Mucosa of gallbladder (tissue), 1 donor: ENCODE results near the gene SHISA8. TPM values are rescaled to one million over a fixed set of nuclear protein-coding genes. Genes with fewer than 3 reads are reported as not detected.

Source experiments
- DNase-seq: peaks from one replicate; pipeline ENCODE4 v3.0.0-alpha.2; 2020; ENCODE audit warnings: low spot score
- total RNA-seq: library from RNA; stranded (reverse); gene quantifications from one replicate; pipeline ENCODE4 v1.2.1, GENCODE V29; 2021
- donor health status: DM: no; HTN: no; CAD: no.

The SHISA8 gene
- total RNA-seq, 1 donor from 2014 or later = 1.4 TPM

DNA sequence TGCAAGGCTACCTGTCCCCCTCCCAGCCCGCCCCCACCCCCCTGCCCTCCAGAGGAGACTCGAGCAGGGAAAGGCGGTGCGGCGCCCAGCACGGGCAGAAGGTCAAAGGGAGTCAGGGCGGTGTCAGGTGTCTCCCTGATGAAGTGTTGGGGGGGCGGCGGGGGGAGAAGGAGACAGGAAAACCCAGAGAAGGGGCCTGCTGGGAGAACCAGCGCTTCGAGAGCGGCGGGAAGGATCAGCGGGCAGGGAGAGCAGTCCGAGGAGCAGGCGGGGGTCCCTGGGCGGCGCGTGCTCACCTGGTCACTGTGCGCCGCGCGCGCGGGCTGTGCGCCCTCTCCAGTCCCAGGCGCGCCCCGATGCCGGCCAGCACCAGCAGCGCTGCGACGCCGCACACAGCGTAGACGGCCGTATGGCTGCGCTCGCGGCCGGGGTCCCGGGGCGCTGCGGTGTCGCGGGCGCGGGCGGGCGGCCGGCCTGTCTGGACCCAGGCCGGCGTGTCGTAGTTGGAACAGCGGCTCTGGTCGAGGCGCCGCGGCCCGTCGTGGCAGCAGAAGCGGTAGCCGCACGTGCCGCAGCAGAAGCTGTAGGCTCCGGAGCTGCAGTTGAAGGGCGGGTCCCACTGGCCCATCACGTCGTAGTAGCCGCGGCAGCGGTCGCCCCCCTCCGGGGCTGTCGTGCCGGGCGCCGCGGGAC lies 886 bp downstream of the SHISA8 start:
- DNase-seq = no peak

DNA sequence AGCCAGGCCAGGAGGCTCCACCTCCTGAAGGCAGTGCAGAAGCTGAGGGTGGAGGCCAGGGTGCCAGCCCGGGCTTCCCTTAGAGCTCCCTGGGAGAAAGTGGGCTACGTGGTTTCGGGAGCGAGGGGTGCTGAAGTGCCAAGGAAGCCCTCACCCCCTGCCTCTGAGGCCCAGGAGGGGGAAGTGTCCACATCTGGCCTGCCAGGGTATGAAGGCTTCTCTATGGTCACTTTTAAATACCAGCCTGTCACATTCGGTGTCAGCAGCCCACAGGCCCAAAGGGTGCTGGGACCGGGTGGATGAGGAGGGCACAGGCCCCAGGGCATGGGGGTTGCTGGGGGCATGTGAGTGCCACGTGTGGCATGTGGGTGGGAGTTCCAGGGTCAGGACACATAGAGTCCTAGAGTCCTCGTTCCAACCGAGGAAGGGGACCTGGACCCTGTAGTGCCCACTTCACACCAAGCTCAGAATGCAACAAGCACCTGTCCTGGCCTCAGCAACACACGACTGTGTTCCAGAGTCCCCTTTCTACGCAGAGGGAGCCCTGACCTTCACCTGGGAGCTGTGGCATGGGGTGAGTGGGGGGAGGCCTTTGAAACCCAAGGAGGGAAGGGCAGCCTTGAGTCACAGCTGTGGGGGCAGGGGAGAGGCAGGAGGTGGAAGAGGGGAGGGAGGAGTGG lies 1.7 kb downstream of the SHISA8 start:
- no peak for DNase-seq

DNA sequence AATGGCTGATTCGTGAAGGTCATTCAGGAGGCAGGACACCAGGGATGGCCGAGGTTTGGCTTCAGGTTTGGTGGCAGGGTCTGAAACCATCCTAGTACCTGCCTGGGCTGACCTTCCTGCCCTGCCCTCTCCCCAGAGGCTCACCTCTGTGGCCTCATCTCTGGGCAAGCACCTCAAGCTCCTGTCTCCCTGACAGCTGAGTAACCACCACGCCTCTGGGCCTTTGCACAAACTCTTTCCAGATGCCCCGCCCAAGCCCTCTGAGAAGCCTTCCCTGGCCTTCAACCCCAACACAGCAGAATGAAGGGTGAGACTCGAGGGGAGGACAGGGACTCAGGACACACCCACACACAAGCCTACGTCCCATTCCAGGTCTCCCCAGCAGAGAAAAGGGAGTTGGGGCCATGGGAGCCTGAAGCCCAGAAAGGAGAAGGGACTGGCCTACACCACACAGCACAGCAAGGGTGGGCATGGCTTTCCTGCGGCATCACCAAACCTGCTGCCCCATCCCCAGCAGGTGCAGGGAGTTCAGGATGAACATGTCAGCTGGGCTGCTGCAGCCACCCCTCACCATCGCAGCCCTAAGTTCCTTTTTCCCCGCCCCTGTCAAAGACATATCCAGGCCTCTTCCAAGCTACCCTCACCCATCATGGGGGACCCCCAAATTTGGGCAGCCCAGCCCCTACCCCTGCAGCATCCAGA lies 2.4 kb downstream of the SHISA8 start:
- no peak for DNase-seq

DNA sequence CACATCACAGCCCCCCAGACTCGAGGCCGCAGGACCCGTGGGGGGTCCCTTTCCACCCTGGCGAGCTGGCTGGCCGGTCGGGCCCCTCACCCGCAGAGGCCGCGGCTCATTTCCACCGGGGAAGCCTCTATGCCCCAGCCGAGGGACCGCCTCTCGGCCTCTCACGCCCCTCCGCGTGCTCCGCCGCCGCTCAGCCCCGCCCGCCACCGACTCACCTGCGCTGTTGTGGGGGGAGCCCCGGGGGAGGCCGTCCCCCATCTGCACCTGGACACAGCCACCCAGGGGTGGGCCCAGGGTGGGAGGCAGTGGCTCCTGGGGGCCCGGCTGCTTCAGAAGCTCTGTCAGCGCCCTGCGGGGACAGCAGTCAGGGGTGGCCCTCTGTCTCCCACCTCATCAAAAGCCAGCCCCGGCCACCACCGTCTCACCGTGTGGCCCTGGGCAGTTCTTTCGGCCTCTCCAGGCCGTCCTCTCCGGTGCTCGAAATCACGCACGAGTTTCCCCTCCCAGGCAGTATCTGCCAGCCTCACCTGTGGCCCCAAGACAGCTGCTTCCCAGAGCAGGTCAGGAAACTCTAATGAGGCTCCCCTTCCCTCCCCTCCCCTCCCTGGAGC lies 3.8 kb downstream of the SHISA8 start:
- no peak for DNase-seq

DNA sequence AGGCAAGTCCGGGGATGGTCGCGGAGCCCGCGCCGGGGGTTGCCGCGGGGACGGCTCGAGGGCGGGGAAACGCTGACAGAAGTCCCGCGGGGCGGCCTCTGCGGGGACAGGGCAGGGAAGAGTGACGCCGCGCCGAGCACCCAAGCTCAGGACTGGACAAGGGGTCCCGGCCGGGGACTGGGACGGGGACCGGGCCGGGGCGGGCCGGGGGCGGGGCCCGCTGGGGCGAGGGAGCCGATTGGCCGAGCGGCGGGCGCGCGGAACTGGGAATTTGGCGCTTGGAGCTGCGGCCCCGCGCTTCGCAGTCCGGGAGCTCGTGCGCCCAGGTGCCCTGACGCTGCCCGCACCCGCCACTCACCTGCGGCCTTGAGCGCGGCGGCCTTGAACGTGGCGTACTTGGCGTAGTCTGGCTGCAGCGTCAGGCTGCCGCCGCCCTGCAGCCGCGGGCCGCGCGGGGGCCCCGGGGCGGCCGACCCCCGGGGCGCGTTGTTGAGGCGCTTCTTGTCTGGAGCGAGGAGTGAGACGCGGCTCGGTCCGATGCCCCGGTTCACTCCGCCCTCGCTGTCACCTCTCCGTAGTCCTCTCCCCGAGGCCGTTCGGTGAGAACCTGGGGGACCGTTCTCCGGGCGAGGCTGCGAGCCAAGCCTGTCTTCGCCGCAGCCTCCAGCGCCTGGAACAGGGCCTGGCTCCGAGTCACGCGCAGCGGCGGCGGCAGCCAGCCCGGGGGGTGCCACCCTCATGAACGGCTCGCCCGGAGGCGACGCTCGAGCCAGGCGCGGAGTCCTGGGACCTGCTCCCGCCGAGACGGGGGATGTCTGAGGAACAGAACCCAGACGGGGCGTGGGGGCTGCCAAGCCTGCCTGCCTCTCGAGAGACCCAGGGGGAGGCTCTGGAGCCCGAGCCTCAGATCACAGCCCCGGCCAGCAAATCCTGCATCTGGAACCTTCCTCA lies 4.5 kb downstream of the SHISA8 start:
- peak; percentile 30 for DNase-seq

DNA sequence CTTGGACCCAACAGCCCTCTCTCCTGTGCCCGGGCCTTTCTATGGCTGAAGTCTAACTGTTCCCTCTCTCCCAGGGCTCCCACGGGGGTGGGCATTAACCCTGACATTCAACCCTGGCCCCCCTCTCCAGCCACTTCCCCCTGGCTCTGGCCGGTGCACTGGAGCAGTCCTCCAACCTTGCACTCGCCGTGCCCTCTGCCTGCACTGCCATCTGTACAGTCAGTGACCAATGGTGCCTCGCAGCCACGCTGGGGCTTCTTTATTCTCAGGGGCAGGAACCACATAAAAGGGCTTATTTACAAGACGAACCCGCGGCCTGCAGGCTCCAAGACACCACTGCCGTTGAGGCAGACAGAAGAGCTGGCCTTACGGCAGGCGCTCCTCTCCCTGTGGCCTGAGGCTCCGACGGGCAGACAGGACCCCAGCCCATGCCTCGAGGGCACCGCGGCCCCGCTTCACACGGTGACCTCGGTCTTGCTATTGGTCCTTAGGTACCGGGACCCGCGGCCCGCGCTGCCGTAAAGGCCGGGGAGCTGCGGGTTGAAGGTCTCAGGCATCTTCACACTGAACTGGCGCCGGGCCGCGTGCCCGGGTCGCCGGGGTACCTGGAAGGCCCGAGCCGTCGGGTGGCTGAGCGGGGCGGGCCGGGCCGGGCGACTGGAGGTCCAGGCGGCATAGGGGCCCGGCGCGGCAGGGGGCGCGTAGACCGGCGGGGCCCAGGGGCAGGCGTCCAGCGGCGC lies 5.4 kb downstream of the SHISA8 start:
- no peak for DNase-seq

DNA sequence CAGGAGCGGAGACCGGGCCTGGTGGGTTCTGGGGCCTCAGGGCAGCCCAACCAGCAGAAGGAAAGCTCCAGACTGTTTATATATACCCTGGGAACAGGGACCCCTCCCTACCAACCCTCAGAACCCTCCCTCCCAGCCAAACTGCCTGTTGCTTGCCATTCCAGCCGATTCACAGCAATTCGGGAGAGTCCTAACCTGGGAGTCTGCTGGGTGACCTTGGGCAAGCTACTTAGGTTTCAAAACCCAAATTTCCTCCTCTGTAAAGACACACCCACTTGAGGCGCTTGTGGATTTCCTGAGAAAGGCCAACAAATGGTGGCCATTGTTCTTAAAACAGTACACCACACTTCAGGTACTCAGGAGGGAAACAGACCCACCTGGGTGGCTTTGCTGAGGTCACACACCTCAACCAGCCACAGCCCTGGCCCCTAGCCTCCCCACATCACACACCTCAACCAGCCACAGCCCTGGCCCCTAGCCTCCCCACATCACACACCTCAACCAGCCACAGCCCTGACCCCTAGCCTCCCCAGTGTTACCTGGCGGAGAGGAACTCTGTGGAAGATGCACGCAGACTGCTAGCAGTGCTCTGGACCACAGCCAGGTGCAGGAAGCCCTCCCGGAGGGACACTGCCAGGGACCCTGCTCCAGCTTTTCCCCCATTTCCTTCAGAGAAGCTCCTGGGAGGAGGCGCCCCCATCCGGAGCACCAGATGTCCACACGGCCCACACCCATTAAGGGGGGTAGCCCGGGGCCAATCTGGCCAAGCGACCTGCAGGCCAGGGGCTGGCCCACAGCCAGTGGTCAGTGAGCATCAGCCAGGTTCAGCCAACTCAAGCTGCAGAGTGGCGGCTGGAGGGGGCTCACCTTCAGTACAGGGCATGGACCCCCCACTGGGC lies 6.2 kb downstream of the SHISA8 start:
- DNase-seq = no peak

DNA sequence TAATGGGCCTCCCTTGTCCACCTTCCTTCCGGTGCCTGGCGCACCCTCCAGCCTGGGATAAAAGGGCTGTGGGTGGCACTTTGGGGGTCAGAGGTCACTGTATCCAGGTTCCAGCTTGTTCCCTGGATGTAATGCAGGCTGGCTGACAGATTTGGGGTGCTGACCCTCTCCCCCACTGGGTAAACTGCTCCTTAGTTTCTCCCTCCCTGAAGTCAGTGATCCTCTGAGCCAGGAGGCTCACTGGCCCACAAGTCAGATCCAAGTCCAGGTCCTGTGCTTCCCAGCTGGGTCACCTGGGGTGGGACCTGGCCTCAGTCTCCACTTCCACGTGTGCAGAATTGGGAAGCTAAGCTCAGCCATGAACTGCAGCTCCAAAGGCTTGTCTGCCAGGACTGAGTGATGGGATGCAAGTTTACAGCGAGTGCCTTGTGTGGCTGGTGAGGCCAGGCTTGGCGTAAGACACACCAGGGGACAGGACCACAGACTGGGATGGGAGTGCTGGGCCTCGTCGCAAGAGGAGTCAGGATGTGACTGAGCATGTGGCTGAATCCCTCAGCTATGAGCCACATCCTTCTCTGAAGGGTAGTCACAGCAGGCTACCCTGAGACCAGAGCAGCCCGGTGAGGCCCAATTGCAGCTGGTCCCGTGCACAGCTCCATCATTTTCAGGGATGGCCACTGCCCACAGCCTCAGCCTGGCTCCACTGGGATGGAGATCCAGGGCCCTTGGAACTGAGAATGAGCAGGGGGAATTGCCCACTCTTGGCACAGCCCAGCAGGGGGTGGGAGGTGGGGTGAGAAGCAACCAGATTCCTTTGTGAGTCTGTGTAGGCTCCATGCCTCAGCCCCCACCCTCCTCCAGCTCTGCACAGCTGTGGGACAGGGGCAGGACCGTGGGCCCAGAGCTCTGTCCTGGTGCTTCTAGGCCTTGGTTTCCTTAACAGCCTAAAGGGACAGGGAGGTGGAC lies 7.2 kb downstream of the SHISA8 start:
- no peak for DNase-seq

DNA sequence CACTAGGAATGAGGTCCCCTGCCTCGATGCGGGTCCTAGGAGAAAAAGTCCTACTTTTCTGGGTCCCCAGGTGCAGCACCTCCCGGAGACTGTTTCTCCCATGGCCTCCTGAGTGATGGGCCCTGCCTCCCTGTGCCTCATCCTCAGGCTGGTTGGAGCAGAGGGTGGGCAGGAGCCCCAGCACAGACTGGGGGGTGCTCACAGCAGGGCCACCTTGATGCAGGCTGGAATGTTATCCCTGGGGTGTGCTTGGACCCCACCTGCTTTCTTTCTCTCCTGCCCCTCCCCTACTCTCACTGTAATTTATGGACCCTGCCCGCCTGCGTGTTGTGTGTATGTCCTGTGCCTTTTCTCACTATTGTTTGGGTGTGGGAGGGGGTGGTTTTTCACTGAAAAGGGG lies 8.1 kb downstream of the SHISA8 start:
- DNase-seq = no peak

DNA sequence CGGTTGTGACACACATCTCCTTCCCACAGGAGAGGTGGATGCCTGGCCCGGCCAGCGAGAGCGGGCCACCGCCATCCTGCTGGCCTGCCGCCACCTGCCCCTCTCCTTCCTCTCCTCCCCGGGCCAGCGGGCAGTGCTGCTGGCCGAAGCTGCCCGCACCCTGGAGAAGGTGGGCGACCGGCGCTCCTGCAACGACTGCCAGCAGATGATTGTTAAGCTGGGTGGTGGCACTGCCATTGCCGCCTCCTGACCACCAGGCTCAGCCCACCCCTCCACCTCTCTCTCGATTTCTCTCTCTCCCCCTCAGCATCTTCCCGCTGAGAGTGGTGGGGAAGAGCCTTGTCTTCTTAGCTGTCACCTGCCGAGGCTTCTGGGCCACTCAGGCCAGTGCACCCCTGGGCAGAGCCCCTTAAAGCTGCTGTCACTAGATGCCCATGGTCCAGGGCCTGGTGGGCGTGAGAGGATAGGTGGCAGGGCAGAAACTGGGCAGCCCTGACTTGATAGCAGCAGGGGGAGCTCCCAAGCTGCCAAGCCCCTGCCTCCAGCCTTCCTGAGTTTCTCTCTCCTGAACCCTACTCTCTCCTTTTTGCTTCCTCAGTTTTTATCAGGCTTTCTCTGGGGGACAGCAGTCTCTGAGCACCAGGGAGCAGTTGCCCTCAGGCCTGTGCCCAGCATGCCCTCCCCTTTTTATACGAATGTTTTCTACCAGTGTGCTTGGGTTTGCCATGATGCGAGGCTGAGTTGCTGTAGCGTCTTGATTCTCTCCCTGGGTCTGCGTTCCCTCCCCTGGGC lies 9.3 kb downstream of the SHISA8 start:
- no peak for DNase-seq

DNA sequence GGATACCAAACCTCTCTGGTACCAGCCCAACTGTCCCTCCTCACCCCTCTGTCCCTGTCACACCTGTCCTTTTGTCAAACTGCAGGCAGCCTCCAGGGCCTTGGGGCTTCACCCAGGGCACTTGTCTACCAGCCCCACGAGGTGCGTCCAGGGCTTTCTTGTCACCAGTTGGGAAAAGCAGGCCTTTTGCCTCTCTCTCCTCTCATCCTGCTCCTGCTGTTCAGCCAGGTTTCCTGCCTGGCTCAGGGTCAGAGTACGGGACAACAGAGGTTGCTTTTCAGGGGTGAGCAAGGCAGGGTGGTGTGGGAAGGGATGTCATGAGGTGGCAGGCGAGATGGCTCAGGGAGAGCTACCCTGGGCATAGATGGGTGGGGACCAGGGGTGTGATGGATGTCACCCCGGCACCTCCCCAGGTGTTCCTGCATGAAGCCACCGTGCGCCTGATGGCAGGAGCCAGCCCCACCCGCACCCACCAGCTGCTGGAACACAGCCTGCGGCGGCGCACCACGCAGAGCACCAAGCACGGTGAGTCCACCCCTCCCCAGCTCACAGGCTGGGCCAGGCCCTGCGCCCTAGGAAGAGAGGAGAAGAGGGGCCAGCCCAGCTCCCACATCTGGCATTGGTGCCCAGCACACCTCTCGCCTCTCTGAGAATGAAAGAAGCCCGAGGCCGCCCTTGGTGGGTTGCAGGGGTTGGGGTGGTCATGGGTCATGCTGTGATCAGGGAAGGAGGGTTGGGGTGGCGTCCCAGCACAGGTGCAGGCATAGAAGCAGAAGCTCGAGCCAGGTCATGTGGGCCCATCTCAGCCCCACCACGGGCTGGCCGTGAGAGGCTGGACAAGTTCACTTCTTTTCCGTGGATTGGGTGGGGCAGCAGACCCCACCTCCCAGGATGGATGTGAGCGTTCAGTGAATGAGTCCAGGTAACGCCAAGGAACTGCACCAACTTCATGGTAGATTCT lies 10.1 kb downstream of the SHISA8 start:
- DNase-seq = no peak

DNA sequence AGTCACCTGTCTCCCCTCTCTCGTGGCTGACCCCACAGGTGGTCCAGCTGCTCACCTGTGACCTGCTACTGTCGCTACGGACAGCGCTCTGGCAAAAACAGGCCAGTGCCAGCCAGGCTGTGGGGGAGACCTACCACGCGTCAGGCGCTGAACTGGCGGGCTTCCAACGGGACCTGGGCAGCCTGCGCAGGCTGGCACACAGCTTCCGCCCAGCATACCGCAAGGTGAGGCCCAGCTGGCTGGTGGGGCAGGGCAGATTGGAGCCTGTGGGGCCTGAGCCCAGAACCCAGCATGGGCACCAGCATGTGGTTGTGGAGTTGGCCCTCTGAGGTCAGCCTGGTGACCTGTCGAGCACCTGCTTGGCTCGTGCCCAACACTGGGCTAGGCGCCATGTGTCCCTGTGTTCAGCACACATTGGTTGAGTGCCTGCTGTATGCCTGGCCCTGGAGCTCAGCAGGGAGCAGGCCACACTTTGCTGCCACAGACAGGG lies 11.9 kb downstream of the SHISA8 start:
- no peak for DNase-seq

DNA sequence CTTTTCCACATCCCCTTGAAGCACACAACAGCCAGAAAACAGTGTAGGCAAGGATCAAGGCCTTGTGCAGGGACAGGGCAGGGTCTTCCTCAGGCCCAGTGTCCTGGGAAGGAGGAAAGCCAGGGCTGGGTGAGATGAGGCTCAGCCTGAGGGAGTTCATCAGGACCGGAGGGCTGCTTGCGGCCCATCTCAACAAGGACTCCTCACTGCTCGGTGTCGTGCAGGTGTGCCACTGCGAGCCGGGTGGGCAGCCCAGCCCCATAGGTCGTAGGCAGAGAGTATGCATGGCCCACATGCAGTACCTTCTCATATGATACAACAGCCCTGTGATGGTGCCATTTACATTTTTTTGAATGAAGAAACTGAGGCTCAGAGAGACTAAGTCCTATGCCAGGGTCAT lies 12.9 kb downstream of the SHISA8 start:
- no peak for DNase-seq

DNA sequence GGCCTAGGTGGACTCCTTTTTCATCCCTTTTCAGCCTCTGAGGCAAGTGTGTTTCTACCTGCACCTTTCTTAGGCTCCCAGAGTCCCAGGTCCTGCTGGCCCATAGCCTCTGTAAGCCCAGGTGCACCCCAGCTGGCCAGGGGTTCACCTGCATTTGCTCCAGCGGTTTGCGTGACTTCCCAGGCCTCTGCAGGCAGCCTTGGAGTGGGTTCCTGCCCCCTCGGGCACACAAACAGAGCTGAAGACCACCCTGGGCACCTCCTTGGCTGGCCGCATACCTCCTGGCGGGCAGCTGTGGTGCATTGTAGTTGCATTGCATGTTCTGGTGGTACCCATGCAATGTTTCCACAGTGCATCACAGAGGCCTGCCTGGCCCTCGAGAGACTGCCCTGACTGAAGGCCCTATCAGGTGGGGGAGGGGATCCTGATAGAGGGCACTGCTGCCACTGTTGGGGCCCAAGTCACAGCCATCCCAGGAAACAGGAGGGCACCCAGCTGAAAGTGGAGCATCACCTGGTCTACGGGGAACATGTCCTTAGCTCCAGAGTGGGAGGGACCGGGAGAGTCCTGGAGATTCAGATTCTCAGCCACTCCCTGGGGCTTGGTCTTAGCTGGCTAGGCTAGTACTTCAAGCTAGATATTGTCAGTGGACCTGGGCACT lies 14.1 kb downstream of the SHISA8 start:
- DNase-seq = no peak

DNA sequence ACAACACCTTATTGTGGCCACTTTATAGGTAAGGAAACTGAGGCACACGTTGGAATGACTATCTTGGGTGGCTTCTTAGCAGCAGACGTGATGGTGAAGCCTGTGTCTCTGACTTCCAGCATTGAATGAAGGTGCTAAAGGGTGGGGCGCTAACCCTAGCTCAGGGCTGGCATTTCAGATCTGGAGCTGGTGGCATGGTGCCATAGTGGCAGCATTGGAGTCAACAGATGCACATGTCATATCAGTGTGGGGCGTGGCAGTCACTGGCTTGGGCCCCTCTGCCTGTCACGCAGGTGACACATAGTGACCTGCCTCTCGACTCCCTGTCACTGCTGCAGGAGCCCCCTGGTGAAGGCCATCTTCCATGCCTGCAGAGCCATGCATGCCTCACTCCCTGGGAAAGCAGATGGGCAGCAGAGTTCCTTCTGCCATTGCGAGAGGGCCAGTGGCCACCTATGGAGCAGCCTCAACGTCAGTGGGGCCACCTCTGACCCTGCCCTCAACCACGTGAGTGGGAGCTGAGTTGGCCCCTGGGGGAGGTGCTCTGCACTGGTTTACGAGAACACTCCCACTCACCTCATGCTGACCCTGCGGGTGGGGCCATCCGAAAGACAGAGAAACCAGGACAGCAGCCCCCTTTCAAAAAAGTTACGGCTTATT lies 14.8 kb downstream of the SHISA8 start:
- DNase-seq = no peak
